ENCODE data around the gene ELP2.

Gene ELP2

DNA sequence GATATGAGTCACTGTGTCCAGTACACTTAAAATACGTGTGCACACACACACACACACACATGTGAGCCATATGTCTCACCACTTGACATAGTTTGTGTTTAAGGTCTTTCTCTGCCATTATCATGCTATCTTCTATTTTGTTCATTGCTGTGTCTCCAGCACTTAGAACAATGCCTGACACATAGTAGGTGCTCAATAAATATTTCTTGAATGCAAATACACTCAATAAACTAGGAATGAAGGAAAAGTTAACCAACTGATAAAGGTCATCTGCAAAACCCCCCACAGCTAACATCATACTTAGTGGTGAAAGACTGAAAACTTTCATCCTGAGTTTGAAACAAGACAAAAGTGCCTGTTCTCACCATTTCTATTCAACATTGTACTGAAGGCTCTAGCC, 62.0 kb downstream of the ELP2 start:
- no peaks in the 10 kb centered on the region for H3K27me3 ChIP-seq (ENCODE audit: insufficient read depth, low read depth, severe bottlenecking)

DNA sequence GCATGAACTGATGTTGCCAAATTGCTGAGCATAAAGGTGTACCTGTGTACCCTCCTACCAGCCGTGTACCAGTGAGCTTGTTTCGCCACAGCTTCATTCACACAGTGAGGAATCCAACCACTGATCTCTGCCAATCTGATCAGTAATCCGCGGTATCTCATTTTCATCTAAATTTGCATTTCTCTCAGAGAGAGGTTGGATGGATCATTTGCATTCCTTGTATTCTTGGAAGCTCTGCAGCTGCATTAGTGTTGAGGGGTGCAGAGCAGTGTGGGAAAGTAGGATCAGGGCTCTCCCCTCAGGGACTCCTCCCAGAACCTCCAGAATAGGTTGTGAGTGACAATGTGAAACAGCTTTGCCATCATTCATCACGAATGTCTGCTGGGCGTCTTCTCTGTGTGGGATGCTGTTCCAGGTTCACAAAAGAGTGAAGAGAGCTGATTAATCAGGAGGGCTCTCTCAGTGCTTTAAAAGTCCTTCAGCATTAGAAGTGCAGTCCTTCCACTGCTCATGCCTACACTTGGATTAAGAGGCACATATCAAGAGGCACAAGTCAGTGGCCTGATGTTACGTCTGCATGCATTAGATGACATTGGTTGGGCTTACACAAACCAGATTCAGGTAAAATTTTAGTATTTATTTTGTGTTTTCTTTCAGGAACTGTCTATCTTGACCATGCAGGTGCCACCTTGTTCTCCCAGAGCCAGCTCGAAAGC, 65.1 kb downstream of the ELP2 start:
- Histone ChIP-seq H3K36me3 (no peaks in the 10 kb centered on the region), H3K9me3 (ENCODE audit: severe bottlenecking) (no peaks in the 10 kb centered on the region), H3K27me3 (ENCODE audit: insufficient read depth, low read depth, severe bottlenecking) (no peaks in the 10 kb centered on the region), H3K4me3 (ENCODE audit: low read depth, low read length) (no peak overlapping the region), H3K27ac (no peak overlapping the region)
- no peak for DNase-seq
- TF ChIP-seq, protein P1, sequence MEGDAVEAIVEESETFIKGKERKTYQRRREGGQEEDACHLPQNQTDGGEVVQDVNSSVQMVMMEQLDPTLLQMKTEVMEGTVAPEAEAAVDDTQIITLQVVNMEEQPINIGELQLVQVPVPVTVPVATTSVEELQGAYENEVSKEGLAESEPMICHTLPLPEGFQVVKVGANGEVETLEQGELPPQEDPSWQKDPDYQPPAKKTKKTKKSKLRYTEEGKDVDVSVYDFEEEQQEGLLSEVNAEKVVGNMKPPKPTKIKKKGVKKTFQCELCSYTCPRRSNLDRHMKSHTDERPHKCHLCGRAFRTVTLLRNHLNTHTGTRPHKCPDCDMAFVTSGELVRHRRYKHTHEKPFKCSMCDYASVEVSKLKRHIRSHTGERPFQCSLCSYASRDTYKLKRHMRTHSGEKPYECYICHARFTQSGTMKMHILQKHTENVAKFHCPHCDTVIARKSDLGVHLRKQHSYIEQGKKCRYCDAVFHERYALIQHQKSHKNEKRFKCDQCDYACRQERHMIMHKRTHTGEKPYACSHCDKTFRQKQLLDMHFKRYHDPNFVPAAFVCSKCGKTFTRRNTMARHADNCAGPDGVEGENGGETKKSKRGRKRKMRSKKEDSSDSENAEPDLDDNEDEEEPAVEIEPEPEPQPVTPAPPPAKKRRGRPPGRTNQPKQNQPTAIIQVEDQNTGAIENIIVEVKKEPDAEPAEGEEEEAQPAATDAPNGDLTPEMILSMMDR (IDR thresholded peaks at IDR 0.05; ENCODE audit: low read depth, low read length), result no peak

More for the DNA sequence above, 62.0 kb downstream of the ELP2 start:
- Histone ChIP-seq H3K4me3 (ENCODE audit: low read depth, low read length) (no peak overlapping the region), H3K9me3 (ENCODE audit: severe bottlenecking) (no peaks in the 10 kb centered on the region), H3K36me3 (no peaks in the 10 kb centered on the region), H3K27ac (no peak overlapping the region)
- TF ChIP-seq, protein P1 (IDR thresholded peaks at IDR 0.05; ENCODE audit: low read depth, low read length), result no peak
- no peak for DNase-seq

DNA sequence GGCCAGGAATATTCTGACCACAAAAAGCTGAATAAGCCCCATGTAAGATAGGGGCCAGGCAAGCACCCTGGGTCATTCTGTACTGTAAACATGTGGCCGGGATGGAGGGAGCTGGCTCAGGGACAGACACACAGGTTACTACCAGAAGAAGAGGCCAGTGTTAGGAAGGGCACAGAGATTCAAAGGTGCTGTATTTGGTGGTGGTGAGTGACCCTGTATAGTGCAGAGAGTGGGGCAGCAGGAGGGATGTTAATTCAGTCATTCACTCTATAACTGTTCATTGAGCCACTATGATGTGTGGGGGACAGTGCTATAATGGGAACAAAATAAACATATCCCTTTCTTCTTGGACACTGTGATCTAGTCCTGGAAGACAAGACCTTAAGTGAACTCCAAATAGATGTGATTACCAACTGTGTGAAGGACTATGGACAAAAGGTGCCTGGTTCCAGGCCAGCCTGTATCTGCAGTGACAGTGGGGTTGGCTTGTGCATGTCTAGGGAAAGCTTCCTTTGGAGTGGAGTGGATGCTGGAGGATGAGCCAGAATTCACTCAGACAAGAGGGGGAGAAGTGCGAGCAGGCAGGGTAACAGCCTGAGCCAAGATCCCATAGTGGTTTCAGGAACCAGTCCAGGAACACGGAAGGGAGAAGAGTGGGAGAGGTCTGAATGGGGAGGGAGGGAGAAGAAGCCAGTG, 65.9 kb downstream of the ELP2 start:
- TF ChIP-seq, protein P1 (IDR thresholded peaks at IDR 0.05; ENCODE audit: low read depth, low read length), result no peak
- no peak for DNase-seq
- Histone ChIP-seq H3K36me3 (no peaks in the 10 kb centered on the region), H3K9me3 (ENCODE audit: severe bottlenecking) (no peaks in the 10 kb centered on the region), H3K27me3 (ENCODE audit: insufficient read depth, low read depth, severe bottlenecking) (no peaks in the 10 kb centered on the region), H3K27ac (no peak overlapping the region), H3K4me3 (ENCODE audit: low read depth, low read length) (no peak overlapping the region)

DNA sequence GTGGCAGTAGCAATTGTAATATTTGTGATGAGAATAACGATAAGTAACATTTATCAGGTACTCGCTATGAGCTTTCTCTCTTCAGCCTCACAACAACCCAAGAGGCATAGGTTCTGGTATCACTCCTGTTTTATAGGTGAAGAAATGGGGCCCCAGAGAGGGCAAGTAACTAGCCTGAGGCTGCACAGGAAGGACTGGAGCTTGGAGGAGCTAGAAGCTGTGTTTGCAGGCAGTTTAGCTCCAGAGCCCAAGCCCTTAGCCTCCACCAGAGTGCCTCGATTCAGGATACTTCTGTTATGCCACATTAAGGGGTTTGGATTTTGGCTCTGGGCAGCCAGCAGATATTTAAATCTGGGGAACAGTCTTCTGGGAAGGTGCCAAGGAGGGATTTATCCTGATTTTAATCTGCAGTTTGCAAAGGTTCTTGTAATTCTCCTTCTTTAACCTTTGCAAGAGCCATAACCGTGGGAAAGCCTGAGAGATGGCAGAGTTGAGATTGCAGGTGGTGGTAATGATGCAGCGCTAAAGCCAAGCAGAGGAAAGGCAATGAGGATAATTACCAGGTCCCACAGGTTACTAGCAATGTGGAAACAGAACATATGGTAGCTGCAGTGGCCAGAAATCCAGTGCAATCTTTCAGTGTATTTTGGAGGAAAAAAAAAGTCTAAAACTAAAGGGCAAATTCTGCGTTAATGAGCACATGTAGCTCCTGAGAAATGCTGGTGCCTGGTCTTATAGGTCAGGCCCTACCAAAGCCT, 66.7 kb downstream of the ELP2 start:
- Histone ChIP-seq H3K27me3 (ENCODE audit: insufficient read depth, low read depth, severe bottlenecking) (no peaks in the 10 kb centered on the region), H3K36me3 (no peaks in the 10 kb centered on the region), H3K27ac (no peak overlapping the region), H3K4me3 (ENCODE audit: low read depth, low read length) (no peak overlapping the region), H3K9me3 (ENCODE audit: severe bottlenecking) (no peaks in the 10 kb centered on the region)
- no peak for DNase-seq
- TF ChIP-seq, protein P1 (IDR thresholded peaks at IDR 0.05; ENCODE audit: low read depth, low read length), result no peak

DNA sequence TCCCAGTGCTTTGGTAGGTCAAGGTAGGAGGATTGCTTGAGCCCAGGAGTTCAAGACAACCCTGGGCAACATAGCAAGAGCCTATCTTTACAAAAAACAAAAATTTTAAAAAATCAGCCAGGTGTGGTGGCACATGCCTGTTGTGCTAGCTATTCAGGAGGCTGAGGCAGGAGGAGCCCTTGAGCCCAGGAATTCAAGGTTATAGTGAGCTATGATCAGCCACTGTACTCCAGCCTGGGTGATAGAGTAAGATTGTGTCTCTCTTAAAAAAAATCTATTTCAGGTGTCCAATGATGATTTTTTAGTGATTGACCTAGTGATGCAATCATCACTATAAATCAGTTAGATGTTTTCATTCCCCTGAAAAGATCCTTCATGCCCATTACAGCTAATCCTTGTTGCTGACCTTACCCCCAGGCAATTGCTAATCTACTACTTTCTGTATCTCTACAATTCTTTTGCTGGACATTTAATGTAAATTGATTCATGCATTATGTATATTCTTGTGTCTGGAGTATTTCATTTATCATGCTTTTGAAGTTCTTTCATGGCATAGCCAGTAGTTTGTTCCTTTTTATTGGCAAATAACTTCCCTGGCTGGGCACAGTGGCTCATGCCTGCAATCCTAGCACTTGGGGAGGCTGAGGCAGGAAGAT, 67.9 kb downstream of the ELP2 start:
- Histone ChIP-seq H3K27ac (no peak overlapping the region), H3K4me3 (ENCODE audit: low read depth, low read length) (no peak overlapping the region), H3K9me3 (ENCODE audit: severe bottlenecking) (no peaks in the 10 kb centered on the region), H3K27me3 (ENCODE audit: insufficient read depth, low read depth, severe bottlenecking) (no peaks in the 10 kb centered on the region), H3K36me3 (no peaks in the 10 kb centered on the region)
- DNase-seq, result no peak
- TF ChIP-seq, protein P1 (IDR thresholded peaks at IDR 0.05; ENCODE audit: low read depth, low read length), result no peak

Measured in WERI-Rb-1 (cell line).